ENCODE data around the gene PKM.
"Not testable (repeated sequence)": the region's sequence is repeated elsewhere in the genome, so short reads cannot be mapped to it uniquely, and the experiment has no call there.

Gene PKM

DNA sequence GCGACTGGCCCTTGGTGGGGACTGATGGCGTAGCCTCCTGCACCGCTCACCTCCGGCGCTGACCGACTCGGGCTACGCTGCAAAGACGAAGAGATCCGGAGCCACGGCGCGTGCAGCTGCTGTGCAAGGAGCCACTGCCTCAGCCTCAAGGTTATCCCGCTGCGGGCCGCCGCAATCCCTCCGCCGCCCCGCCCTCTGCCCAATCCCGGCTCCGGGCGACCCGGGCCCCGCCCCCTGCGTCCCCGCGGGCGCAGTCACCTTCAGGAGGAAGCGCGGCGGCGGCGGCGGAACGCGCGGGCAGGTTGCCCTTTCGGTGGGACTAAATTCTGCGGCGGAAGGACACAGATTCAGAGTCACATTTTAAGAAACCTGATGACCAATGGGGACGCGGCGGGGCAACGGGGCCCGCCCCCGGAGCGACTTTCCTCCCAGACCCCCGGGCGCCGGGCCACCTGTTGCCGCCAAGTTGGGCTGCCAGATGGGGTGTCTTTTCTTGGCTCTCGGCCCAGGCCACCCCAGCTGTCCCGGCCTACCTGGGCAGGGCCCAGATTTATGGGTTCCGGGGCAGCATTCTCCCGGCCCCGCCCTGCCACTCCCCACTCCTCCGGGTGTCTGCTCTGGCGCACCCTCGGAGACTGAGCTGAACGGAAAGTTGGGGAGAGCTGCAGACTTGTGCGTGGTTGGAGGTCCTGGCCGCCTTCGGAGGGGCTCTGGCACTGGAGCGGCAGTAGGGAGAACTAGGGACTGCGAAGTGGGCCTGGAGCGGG lies at the start of gene PKM:
PKM (minus strand) TSS at position 125 of the 767 bp plus-strand sequence. CDS start 12,093 bp downstream, outside the sequence.
- DNase-seq = peak; percentile 96

DNA sequence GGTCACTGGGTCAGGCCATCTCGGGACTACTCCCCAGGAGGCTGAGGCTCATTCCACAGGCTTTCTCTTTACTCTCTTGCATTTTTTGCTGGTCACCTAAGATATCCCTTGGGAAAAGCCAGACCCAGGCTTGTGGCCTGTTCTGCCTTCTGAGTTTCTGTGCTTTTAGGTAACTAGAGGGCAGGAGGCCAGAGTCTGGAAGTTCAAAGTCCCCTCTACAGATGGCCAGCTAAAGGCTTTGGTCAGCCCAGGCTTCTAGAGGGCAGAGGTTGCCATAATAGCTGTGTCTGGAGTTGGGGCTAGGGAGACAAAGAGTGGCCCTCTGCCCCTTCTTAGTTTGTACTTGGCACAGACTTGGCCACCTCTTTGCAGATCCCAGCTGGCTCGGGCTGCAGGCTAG lies 49.8 kb upstream of the PKM start:
- no peak for DNase-seq

DNA sequence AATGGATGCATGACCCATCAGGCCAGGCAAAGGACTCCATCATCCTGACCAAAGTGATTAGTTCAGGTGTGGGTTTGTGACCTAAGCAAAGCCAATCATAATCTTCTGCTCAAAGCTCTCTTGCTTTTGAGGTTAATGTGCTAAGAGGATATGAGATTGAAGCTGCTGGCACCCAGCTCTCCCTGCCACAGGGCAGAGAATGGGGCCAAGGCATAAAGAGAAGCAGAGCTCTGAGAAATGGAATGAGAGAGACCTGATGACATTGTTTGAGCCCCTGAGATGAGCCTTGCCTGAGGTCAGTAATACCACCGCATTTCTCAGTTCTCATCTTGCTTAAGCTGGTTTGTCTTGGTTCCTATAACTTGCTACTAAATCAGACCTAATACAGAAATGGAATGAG lies 47.7 kb upstream of the PKM start:
- no peak for DNase-seq

DNA sequence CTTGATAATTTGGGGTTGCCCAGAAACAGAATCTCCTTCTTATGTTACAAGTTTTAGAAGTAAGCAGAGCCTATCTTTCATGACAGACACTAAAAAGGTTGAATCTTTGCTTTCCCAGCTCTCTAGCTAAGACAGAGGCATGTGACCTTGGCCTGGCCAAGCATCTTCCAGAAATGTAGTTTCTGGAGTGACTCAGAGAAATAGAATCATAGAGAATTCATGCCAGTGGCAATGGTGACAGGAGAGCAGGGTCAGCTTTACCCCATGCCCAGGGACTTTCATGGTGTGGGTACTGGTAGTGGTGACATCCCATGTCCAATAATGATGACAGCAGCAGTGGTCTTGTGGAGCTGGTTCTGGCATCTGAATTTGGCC lies 45.3 kb upstream of the PKM start:
- DNase-seq = no peak

DNA sequence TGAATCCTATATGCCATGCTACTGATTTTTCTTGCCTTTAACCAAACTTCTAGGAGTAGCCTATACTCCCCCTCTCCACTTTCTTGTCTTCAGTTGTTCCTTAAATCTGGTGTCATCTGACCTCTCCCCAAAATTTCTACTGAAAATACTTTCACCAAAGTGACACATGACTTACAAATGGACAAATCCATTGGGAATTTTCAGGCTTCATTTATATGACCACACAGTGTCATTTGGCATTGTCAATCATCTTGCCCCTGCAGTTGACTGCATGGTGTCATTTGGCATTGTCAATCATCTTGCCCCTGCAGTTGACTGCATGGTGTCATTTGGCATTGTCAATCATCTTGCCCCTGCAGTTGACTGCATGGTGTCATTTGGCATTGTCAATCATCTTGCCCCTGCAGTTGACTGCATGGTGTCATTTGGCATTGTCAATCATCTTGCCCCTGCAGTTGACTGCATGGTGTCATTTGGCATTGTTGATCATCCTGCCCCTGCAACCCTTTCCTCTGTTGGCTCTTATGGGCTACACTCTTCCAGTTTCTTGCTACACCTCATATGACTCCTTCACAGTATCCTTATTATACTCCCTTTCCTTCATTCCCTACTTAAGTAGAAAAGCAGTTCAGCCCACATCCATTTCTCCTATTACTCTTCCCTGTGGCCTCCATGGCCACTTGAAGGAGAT lies 44.8 kb upstream of the PKM start:
- DNase-seq = not testable (repeated sequence)

DNA sequence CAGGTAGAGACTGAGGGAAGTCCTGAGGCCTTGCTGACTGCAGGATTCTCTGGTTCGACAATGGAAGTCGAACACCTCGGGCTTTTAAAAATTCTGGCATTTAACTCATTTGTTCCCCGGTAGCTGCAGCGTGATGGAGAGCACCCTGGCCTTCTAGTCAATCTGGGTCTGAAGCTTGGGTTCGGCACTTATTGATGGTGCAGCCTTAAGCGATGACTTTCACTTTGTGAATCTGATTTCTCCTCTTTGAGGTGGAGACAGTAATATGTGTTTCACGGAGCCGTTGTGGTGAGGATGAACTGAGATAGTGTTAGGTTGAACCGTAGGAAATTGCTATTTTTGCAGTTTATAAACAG lies 42.0 kb upstream of the PKM start:
- no peak for DNase-seq

DNA sequence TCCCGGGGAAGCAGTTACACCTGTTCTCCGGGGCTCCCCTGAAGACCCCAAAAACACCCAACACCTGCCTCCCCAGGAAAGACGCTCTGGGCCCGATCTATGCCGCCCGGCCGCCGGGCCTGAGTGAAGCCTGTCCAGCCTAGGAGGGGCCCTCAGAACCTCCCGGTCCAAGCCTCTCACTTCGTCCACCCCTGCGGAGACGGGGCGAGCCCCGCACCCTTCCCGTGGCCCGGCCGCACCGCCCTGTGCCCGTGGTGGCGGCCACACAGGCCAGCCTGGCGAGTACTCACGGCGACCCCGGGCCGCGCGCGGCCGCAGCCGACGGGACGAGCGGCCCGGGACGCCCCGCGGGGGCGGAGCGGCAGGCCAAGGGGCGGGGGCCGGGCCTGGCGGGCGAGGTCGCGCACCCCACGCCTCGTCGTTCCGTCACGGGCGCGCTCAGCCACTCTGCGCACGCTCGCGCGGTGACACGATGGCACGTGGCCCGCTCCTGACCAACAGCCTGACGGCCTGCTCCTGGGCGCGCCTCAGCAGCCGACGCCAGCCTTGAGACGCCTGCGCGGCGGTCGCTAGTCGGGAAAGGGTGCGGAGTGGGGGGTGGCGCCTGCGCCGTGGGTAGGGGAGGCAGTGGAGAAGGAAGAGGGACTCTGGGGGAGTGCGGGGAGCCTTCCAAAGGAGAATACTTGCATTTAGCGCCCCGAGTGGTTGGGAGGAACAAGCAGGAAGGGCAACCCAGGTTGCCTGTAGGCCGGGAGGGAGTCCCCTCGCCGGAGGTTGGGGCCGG lies 41.4 kb upstream of the PKM start, which contains the start of gene PARP6:
PARP6 (minus strand) TSS at position 342 of the 784 bp plus-strand sequence. CDS start 5,077 bp downstream, outside the sequence.
- DNase-seq = peak; percentile 94

DNA sequence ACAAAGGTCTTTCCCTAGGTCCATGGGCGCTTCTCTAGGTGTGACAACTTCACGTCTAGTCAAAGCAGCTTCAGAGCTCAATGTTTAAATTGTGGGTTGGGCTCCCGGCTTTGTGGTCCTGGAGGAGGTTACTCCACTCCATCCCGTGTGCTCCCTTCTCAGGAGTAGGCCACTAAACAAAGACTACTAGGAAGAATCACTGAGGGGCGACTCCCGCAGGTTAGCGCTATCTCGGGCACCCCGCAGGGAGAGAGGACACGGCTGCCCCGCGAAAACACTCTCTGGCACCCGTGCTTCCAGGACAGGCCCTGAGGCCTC lies 40.9 kb upstream of the PKM start:
- no peak for DNase-seq

DNA sequence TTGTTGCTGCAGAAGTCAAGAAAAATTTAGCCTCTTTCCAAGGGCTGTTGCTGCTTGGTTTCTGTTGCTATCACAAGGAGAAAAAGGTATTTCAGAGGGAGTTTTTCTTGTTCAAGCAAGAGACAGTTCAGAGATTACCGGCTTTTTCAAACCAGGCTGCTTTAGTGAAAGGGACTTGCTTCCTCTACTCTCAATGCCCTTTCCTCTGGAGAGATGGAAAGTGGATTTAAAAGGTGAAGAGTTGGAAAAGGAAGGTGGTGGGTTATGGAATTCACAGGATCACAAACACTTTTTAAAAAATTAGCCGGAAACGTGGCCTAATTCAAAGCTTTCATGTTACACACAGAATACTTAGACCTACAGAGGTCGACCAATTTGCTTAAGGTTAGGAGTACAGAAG lies 40.2 kb upstream of the PKM start:
- no peak for DNase-seq

DNA sequence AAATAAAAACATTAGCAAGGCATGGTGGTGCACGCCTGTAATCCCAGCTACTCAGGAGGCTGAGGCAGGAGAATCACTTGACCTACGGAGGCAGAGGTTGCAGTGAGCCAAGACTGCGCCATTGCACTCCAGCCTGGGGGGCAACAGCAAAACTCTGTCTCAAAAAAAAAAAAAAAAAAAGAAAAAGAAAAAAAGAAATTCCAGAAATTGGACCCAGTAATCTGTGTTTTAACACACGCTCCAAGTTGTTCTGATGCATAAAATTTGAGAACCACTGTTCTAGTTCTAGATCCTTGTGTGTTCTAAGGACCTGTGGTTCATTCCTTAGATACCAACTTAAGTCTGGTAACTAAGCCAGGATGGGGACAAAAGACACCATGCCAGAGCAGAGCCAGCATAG lies 38.7 kb upstream of the PKM start:
- DNase-seq = no peak

DNA sequence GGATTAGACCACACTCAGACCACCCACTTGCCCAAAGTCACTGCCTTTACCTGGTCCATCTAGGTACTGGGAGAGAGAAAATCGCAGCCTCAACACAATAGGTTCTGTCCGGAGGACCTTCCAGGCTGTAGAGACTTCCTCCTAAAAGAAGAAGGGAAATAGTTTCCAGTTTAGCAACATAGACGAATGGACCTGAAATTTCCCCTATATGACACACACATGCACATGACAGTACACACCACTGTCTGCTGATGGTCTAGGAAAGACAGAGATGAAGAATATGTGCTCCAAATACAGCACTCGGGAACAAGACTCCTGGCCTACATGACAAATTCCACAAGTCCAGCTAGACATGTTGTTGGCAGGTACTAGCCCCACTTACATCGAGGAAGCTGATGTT lies 34.0 kb upstream of the PKM start:
- no peak for DNase-seq

DNA sequence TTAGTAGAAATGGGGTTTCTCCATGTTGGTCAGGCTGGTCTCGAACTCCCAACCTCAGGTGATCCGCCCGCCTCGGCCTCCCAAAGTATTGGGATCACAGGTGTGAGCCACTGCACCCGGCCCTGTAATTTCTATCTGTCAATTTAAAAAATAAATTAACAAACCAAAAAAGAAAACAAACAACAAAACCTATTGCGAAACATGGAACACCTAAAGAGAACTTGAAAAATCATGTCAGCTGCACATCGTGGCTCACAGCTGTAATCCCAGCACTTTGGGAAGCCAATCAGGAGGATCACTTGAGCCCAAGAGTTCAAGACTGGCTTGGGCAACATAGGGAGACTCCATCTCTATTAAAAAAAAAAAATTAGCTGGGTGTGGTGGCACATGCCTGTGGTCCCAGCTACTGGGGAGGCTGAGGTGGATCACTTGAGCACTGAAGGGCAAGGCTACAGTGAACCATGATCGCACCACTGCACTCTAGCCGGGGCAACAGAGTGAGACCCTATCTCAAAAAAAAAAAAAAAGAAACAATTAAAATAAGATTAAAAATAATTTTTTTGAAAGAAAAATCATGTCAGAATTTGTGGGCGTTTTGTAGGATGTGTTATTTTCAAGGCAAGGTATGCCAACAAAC lies 21.8 kb upstream of the PKM start:
- no peak for DNase-seq

DNA sequence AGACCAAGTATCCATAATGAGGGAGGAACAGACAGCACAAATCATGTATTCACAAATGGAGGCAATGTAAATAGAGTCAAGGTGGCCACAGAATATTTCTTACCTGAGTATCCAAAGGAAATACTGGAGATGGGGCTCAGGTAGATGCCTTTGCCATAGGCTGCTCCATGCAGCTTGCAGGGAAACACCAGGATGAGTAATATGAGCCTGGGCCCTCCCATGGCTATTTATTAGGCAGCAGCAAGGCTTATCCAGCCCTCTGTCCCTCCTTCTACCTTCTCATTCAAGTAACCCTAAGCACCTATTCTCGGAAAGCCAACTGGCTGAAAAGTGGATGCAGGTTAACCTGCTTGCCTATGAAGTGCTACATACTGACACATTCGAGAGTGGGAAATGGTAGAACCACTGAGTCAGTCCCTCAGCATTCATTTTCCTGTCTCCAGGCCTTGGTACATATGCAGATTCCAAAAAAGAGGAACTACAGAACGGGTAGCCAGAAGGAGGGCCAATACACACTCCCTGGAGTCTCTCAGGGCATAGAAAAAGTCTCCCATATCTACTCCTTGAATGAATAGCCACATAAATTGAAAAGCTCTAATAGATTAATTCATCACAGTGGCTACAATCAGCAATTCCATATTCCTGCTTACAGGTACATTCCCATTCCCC lies 18.3 kb upstream of the PKM start:
- DNase-seq = no peak

DNA sequence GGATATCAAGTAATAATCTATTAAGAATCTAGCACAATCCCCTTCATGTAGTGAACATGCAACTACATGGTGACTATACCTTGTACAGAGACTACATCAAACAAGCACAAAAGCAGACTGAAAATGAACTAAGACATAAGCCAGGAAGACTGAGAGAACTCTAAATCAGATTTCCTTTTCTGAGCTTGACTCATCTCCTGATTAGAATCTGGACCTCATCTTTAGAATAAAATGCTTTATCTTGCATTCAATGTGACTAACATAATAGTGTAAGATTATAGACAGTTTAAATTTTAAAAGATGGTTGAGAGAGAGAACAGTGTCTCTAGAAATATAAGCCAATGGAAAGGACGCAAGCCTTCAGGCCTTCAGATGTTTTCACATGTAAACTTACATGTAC lies 17.5 kb upstream of the PKM start:
- no peak for DNase-seq

DNA sequence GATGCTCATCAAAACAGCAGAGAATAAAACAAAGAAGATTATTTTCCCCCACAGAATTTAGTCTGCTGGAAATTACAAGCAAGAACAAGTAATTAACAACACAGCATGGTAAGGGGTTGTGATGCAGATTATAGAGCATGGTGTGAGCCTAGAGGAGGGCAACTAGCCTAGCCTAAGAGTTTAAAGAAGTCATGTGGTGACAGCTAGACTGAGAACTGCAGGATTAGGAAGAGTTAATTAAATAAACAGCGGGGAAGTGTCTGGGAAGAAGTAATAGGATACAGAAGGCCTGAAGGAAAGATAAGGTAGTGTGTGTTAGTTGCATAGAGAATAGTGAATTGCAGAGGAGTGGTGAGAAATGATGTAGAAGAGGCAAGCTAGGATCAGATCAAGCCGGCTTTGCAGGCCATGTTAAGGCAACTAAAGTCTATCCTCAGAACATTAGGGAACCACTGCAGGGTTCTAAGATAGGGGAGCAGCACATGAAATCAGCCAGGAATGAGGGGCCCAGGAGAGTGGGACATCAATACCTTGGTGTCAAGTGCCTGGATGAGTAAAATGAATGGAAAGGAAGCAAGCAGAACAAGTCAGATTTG lies 11.9 kb upstream of the PKM start:
- DNase-seq = no peak

DNA sequence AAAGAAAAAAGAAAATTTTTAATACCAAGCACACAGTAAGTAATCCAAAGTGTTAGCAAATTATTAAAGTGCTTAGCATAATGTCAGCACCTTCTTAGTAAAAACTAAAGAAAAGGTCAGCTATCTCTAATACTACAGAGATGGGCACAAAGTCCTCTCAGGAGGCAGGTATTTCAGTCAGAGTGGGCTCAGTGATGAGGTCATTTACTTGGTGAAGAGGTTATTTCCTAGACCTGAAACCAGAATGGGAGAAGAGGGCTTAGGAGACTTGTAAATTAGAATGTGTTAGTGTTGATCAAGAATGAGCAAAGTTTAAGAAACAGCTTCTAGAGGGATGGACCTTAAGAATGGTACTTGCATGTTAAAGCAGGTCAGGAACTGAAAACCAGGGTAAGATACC lies 8.7 kb upstream of the PKM start:
- DNase-seq = no peak

DNA sequence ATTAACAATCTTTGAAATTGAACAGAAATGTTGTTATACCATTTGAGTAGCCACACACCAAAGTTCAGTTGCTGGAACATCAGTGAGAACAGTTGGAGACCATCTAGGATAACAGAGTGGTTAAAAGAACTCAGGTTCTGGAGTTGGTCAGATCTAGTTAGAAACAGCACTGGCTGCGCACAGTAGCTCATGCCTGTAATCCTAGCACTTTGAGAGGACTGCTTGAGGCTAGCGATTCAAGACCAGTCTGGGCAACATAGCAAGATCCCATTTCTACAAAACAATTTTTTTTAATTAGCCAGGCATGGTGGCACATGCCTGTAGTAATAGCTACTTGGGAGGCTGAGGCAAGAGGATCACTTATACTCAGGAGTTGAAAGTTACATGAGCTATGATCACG lies 7.6 kb upstream of the PKM start:
- no peak for DNase-seq

DNA sequence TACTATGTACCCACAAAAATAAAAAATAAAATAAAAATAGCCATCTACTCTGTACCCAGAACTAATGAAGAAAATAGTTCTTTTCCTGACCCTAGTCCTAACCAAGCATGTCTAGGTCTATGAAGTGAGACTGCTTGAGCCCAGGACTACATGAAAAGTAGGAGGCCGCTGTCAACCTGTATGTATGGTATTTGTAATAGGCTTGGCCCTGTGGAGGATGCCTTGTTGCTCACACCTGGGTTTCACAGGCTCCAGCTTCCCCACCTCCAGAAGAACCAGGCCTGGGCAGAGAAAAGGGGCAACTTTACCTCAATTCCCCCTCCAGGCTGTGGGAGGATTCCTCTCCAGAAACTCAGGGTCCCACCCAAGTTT lies 6.8 kb upstream of the PKM start:
- no peak for DNase-seq

DNA sequence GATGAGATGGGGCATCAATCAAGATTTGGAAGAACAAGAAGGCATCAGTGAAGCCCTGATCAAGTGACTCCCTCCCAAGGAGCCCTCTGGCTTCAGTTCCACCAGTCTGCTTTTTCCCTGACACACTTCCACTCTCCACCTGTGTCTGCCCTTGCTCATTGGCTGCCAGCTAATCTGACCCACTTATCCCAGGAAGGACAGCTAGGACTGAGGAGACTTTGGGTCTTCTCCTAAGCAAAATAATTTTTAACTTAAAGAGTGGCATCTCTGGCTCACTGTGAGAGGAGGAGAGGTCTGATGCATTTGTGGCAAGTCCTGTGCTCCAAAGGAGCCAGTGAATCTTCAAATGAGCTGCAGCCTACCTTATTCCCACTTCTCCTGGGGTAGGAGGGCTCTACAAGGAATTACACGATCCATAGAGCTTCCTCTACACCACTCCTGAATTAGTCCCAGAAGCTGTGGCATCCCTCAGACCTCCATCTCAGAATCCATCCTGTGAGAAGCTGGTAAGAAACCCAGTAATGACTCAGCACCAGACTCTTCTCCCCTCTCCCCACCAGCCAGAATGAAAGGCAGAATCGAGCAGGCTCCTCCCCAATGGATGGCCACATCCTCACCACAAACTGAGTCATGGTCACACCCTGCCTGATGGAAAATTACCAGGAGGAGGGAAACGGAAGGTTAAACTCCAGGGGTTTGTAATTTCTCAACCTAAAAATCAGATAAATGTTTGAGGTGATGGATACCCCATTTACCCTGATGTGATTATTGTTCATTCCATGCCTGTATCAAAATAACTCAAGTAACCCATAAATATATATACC lies 6.3 kb upstream of the PKM start:
- no peak for DNase-seq

DNA sequence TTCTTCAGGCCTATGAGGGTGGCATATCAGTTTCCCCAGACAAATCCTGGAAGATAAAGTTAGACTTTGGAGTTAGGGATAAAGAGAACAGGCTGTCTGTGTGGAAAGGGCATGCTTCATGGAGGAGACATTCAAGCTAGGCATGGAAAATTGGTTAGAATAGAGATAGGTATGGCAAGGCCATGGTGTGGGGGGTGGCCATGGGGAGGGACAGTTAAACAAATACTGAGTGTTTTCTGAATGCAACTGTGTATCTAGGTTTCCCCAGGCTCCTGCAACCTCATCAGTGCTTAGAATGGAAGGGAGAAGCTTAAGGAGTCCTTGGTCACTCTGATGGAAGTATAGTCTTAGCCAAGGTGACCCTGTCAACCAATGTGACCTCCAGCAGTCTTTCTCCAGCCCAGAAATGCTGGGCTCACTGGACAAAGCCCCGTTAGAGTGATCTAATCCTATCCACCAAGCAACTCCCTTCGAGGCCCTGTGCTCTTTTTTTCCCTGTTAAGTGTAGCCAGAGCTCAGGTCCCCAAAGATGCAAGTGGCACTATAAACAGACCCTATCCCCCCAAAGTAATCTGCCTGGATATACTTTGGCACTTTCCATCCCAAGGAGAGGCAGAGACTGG lies 5.5 kb upstream of the PKM start:
- DNase-seq = no peak

DNA sequence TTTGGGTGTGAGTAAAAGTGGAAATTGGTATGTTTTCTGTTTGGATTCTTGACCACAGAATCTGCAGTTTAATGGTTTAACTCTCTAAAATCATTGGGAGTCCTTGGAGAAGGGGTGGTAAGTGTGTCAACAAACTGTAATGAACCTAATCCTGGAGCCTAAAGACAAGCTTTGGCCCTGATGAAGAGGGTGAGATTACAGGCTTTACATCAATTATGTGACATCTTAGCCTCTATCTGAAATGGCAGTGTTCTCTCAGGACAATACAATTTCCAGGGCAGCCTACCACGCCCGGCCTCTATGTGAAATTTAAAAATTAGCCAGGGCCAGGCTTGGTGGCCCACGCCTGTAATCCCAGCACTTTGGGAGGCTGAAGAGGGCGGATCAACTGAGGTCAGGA lies 4.3 kb upstream of the PKM start:
- DNase-seq = no peak
